HCT116 (cell line): ENCODE data around the gene PRKCZ.

Experiments used
- CTCF ChIP-seq, 3 experiments: fragments of 200-600 bp in 1 of 3; sonication (generic) in 1 of 3; IDR thresholded peaks in 2 of 3; conservative IDR thresholded peaks in 1 of 3; 2 replicates each; pipeline ENCODE4 v1.5.1; 2012 to 2017; ENCODE audit warnings: low read depth in 2 of 3, low read length in 2 of 3, antibody characterized with exemption in 1 of 3, borderline replicate concordance in 1 of 3, control low read depth in 1 of 3, mild to moderate bottlenecking in 1 of 3, mixed read lengths in 1 of 3, mixed run types in 1 of 3, moderate library complexity in 1 of 3; ENCODE audit not compliant: insufficient read depth in 1 of 3
- ELF1 ChIP-seq: IDR thresholded peaks from 2 replicates; pipeline ENCODE4 v1.6.1; 2012; ENCODE audit warnings: low read depth, borderline replicate concordance
- MAX ChIP-seq: IDR thresholded peaks from 2 replicates; pipeline ENCODE4 v1.6.1; 2012
- SIN3A ChIP-seq: IDR thresholded peaks from 2 replicates; pipeline ENCODE4 v1.6.1; 2012; ENCODE audit warnings: low read depth
- SP1 ChIP-seq: IDR thresholded peaks from 2 replicates; pipeline ENCODE4 v1.6.1; 2012; ENCODE audit warnings: low read depth
- ZBTB33 ChIP-seq: IDR thresholded peaks from 2 replicates; pipeline ENCODE4 v1.6.1; 2011; ENCODE audit warnings: mild to moderate bottlenecking, low read length, moderate library complexity; ENCODE audit not compliant: insufficient replicate concordance; ENCODE audit errors: extremely low read depth

- TF ChIP-seq CTCF (IDR thresholded peaks at IDR 0.05 in 2 of 3, conservative IDR thresholded peaks at IDR 0.05 in 1 of 3; ENCODE audit: borderline replicate concordance in 1 of 3, insufficient read depth in 1 of 3, low read depth in 2 of 3, low read length in 2 of 3) (no peak), SP1 (no peak), ELF1 (no peak), ZBTB33 (no peak), SIN3A (no peak), MAX (no peak)
Observed at GRCh38 chr1:2212274-2212531, 162.0 kb downstream of the PRKCZ start.
